ENCODE results near the gene RCAN2.

RCAN2 gene

GRCh38 chr6:46251583-46252339 is 239.5 kb downstream of the RCAN2 start:
- Histone ChIP-seq H3K4me3 (ENCODE audit: low read length) (no peak overlapping the region), H3K4me1 (ENCODE audit: low read length) (no peaks in the 10 kb centered on the region), H3K9me3 (replicated peaks; ENCODE audit: insufficient read depth, low read length) (no peaks in the 10 kb centered on the region), H3K36me3 (replicated peaks; ENCODE audit: insufficient read depth, low read length) (no peaks in the 10 kb centered on the region), H3K9ac (ENCODE audit: low read length) (no peak overlapping the region), H4K20me1 (ENCODE audit: insufficient read depth, low read length) (no peaks in the 10 kb centered on the region), H3K27ac (ENCODE audit: low read length) (no peak overlapping the region), H3F3A (ENCODE audit: insufficient read depth, low read length) (no peaks in the 10 kb centered on the region), H2AFZ (ENCODE audit: low read length) (no peak overlapping the region), H3K4me2 (ENCODE audit: low read depth, low read length) (no peak overlapping the region), H3K27me3 (replicated peaks; ENCODE audit: insufficient read depth, low read length) (no peaks in the 10 kb centered on the region), H3K79me2 (ENCODE audit: low read length) (no peaks in the 10 kb centered on the region), H3K9me2 (replicated peaks; ENCODE audit: insufficient read depth, low read length) (no peaks in the 10 kb centered on the region)
- DNase-seq, result no peak
- TF ChIP-seq EZH2 (optimal IDR thresholded peaks at IDR 0.05; ENCODE audit: low read depth, low read length), result no peak
- no peak for TF ChIP-seq CTCF (IDR thresholded peaks at IDR 0.05; ENCODE audit: low read length)
- TF ChIP-seq EZH2phosphoT487 (IDR thresholded peaks at IDR 0.05; ENCODE audit: low read length), result no peak

- no peaks in the 10 kb centered on the region for H3K79me2 ChIP-seq (ENCODE audit: low read length)
- no peaks in the 10 kb centered on the region for H3K9me3 ChIP-seq (replicated peaks; ENCODE audit: insufficient read depth, low read length)
- no peak overlapping the region for H3K4me3 ChIP-seq (ENCODE audit: low read length)
- no peaks in the 10 kb centered on the region for H3F3A ChIP-seq (ENCODE audit: insufficient read depth, low read length)
- no peak for DNase-seq
- no peaks in the 10 kb centered on the region for H3K9me2 ChIP-seq (replicated peaks; ENCODE audit: insufficient read depth, low read length)
- no peaks in the 10 kb centered on the region for H4K20me1 ChIP-seq (ENCODE audit: insufficient read depth, low read length)
- H3K4me1 ChIP-seq (ENCODE audit: low read length), result no peaks in the 10 kb centered on the region
- no peak overlapping the region for H3K27ac ChIP-seq (ENCODE audit: low read length)
- H2AFZ ChIP-seq (ENCODE audit: low read length), result no peak overlapping the region
- H3K9ac ChIP-seq (ENCODE audit: low read length), result no peak overlapping the region
- H3K36me3 ChIP-seq (replicated peaks; ENCODE audit: insufficient read depth, low read length), result no peaks in the 10 kb centered on the region
- TF ChIP-seq EZH2phosphoT487 (IDR thresholded peaks at IDR 0.05; ENCODE audit: low read length) (no peak), CTCF (IDR thresholded peaks at IDR 0.05; ENCODE audit: low read length) (no peak), EZH2 (optimal IDR thresholded peaks at IDR 0.05; ENCODE audit: low read depth, low read length) (no peak)
- H3K4me2 ChIP-seq (ENCODE audit: low read depth, low read length), result no peak overlapping the region
- no peaks in the 10 kb centered on the region for H3K27me3 ChIP-seq (replicated peaks; ENCODE audit: insufficient read depth, low read length)
Observed at GRCh38 chr6:46248143-46248542, 243.1 kb downstream of the RCAN2 start.

- Histone ChIP-seq H3K4me1 (ENCODE audit: low read length) (no peaks in the 10 kb centered on the region), H3K9me2 (replicated peaks; ENCODE audit: insufficient read depth, low read length) (no peaks in the 10 kb centered on the region), H2AFZ (ENCODE audit: low read length) (no peak overlapping the region), H3K79me2 (ENCODE audit: low read length) (no peaks in the 10 kb centered on the region), H4K20me1 (ENCODE audit: insufficient read depth, low read length) (no peaks in the 10 kb centered on the region), H3K27ac (ENCODE audit: low read length) (no peak overlapping the region), H3K4me2 (ENCODE audit: low read depth, low read length) (no peak overlapping the region), H3K4me3 (ENCODE audit: low read length) (no peak overlapping the region), H3K9ac (ENCODE audit: low read length) (no peak overlapping the region), H3F3A (ENCODE audit: insufficient read depth, low read length) (no peaks in the 10 kb centered on the region), H3K27me3 (replicated peaks; ENCODE audit: insufficient read depth, low read length) (no peaks in the 10 kb centered on the region), H3K36me3 (replicated peaks; ENCODE audit: insufficient read depth, low read length) (no peaks in the 10 kb centered on the region), H3K9me3 (replicated peaks; ENCODE audit: insufficient read depth, low read length) (no peaks in the 10 kb centered on the region)
- TF ChIP-seq EZH2phosphoT487 (IDR thresholded peaks at IDR 0.05; ENCODE audit: low read length) (no peak), CTCF (IDR thresholded peaks at IDR 0.05; ENCODE audit: low read length) (no peak), EZH2 (optimal IDR thresholded peaks at IDR 0.05; ENCODE audit: low read depth, low read length) (no peak)
- no peak for DNase-seq
Observed at GRCh38 chr6:46246727-46247126, 244.5 kb downstream of the RCAN2 start.
